Central memory CD8-positive, alpha-beta T cell (primary cell): ENCODE data around the gene TTC3.

Experiments
- ATAC-seq: fragments of 150-1000 bp; cut with Tn5 transposase; replicated peaks from 2 replicates; pipeline ENCODE4 v1.10.0; 2022; ENCODE audit warnings: mild to moderate bottlenecking, moderate FRiP score, moderate number of reproducible peaks; ENCODE audit not compliant: poor library complexity, severe bottlenecking; ENCODE audit errors: extremely low read depth
- DNase-seq, 2 donors: peaks; one replicate each; pipeline ENCODE4 v3.0.0; 2021; ENCODE audit warnings: low spot score in 2 of 2
- H3K27ac Mint-ChIP-seq: one replicate; pipeline ENCODE4 v1.8.0; 2022; ENCODE audit warnings: low read depth, mild to moderate bottlenecking, moderate library complexity, mixed read lengths
- H3K27me3 Mint-ChIP-seq: one replicate; pipeline ENCODE4 v1.8.0; 2022; ENCODE audit warnings: mixed read lengths
- H3K36me3 Mint-ChIP-seq: one replicate; pipeline ENCODE4 v1.8.0; 2022; ENCODE audit warnings: mild to moderate bottlenecking, moderate library complexity, mixed read lengths; ENCODE audit not compliant: insufficient read depth
- H3K4me1 Mint-ChIP-seq: one replicate; pipeline ENCODE4 v1.8.0; 2022; ENCODE audit warnings: mixed read lengths
- H3K4me3 Mint-ChIP-seq: one replicate; pipeline ENCODE4 v1.8.0; 2022; ENCODE audit warnings: mild to moderate bottlenecking, moderate library complexity, mixed read lengths
- H3K9me3 Mint-ChIP-seq: one replicate; pipeline ENCODE4 v1.8.0; 2022; ENCODE audit warnings: mixed read lengths

TTC3 gene

DNA sequence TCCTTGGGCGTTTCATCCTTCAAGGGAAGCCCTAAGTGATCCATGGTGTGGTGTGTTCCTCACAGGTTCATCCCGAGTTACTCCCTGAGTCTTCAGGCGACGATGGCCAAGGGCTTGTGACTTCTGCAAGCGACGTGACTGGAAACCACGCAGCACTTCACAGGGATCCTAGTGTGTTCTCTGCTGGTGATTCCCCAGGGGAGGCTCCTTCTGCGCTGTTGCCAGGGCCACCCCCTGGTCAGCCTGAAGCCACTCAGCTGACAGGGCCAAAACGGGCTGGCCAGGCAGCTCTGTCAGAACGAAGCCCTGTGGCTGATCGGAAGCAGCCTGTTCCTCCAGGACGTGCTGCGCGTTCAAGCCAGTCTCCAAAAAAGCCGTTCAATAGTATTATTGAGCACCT, 122.6 kb downstream of the TTC3 start:
- peaks cover 5% of the 10 kb centered on the region for H3K4me1 Mint-ChIP-seq
- H3K27me3 Mint-ChIP-seq = no peaks in the 10 kb centered on the region
- H3K9me3 Mint-ChIP-seq = no peaks in the 10 kb centered on the region
- H3K27ac Mint-ChIP-seq = no peak overlapping the region
- no peak for DNase-seq
- peaks cover 50% of the 10 kb centered on the region for H3K36me3 Mint-ChIP-seq
- H3K4me3 Mint-ChIP-seq = no peak overlapping the region
- no peak for ATAC-seq

DNA sequence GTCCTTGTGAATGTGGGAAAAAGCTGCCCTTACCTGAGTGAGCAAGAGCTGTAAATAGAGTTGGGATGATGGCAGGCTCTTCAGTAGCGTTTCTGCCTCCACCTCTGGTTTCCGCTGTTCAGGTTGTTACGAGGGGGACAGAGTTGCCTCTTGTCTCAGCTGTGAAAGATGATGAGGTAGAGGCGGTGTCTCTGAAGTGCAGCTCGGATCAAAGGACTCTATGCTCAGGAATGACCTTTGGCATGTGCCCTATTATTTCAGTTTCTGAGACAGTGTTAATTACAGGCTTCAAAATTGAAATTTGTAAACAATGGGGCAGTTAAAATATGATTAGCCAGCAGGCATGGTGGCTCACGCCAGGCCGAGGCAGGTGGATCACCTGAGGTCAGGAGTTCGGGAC, 123.8 kb downstream of the TTC3 start:
- no peak for DNase-seq
- Mint-ChIP-seq H3K9me3 (no peaks in the 10 kb centered on the region), H3K36me3 (peaks cover 50% of the 10 kb centered on the region), H3K4me3 (no peak overlapping the region), H3K27me3 (no peaks in the 10 kb centered on the region), H3K4me1 (peaks cover 5% of the 10 kb centered on the region), H3K27ac (no peak overlapping the region)
- no peak for ATAC-seq

DNA sequence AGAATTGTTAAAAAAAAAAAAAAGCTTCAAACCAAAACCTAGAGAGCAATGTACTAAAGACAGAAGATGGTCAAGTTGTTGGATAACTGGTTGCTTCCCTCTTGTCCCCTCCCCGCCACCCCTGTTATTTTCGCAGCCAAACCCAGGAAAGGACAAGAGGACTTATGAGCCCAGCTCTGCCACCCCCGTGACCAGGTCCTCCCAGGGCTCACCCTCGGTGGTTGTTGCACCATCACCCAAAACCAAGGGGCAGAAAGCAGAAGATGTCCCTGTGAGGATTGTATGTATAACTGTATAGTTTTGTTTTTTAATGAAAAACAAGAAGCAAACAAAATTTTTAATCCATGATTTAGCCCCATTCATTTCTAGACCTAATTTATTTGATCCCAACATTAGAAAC, 124.7 kb downstream of the TTC3 start:
- ATAC-seq = no peak
- H3K9me3 Mint-ChIP-seq = no peaks in the 10 kb centered on the region
- DNase-seq = no peak
- H3K27ac Mint-ChIP-seq = no peak overlapping the region
- no peaks in the 10 kb centered on the region for H3K27me3 Mint-ChIP-seq
- peaks cover 5% of the 10 kb centered on the region for H3K4me1 Mint-ChIP-seq
- peaks cover 54% of the 10 kb centered on the region for H3K36me3 Mint-ChIP-seq
- no peak overlapping the region for H3K4me3 Mint-ChIP-seq

DNA sequence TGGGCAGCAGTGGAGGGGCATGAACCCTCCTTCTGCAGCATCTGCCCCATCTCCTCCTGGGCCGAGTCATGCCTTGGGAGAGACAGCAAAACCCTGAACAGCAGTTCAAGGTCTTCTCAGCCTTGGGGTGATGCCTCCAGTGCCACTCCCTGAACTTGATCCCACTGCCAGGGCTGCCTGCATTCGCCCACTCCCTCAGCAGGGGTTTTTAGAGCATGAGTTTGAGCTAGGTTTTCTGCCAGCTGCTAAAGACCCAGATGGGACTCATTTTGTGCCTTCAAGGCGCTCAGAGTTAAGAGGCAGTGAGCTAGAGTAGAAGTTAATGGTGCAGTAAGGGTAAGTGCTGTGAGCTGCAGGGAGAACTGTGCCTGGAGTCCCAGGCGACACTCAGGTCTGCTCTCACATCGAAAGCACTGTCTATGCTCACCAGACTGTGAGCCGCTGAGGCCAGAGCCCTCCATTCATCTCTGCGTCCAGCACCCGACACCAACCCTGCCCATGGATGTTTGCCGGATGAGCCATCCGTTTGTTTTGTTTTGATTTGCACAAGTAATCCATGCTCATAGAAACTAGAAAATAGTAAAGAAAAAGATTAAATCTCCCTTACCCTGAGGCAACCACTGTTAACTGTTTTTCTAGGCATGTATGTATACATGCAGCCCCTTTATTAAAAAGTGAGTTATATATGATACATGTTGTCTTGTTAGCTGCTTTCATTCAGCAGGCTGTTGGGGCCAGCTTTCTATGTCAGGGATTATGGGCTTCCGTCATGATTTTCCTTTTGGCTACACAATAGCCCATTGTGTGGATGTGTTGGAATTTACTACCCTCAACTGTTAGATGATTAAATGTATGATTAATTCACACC, 126.2 kb downstream of the TTC3 start:
- Mint-ChIP-seq H3K4me3 (no peak overlapping the region), H3K36me3 (peaks cover 48% of the 10 kb centered on the region), H3K27ac (no peak overlapping the region), H3K9me3 (no peaks in the 10 kb centered on the region), H3K4me1 (peaks cover 5% of the 10 kb centered on the region), H3K27me3 (no peaks in the 10 kb centered on the region)
- DNase-seq (no peak), ATAC-seq (no peak)

DNA sequence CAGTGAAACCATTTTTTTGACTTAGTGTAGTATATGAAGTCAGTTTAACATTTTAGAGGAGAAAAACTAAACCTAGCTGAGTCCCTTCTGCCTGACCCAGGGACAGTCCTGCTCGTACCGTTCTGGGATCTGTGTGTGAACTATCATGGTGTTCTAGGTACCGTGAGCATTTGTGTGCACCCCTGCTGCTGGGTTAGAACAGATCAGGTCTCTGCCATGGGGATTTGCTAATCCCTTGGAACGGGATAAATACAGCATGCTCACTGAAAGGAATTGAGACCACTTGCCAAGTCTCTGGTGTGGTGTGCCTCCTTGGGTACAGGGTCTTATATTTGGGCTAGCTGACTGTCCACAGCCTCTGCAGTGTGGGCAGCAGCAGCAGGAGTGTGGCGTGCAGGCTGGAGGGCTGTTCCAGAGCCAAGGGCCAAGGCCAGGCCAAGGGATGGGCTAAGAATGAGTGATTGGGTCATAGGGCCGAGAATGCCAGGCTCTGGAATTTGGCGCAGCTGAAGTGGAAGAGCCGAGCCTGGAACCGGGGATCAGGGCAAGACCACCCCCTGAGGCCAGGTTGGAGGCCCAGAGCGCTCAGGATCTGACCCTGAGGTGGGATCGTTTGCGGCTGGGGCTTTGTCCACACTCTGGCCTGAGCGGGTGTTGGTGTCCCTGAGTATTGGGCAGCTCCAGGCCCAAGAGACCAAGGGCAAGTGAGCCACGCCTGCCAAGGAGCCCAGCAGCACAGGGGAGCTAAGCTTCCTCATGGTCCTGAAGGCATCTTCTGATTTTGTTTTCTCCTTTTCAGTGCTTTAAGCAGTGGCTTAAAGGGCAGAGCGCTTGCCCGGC, 127.8 kb downstream of the TTC3 start:
- Mint-ChIP-seq H3K36me3 (peaks cover 42% of the 10 kb centered on the region), H3K9me3 (no peaks in the 10 kb centered on the region), H3K4me3 (no peak overlapping the region), H3K27me3 (no peaks in the 10 kb centered on the region), H3K4me1 (no peaks in the 10 kb centered on the region), H3K27ac (no peak overlapping the region)
- DNase-seq (no peak), ATAC-seq (no peak)

DNA sequence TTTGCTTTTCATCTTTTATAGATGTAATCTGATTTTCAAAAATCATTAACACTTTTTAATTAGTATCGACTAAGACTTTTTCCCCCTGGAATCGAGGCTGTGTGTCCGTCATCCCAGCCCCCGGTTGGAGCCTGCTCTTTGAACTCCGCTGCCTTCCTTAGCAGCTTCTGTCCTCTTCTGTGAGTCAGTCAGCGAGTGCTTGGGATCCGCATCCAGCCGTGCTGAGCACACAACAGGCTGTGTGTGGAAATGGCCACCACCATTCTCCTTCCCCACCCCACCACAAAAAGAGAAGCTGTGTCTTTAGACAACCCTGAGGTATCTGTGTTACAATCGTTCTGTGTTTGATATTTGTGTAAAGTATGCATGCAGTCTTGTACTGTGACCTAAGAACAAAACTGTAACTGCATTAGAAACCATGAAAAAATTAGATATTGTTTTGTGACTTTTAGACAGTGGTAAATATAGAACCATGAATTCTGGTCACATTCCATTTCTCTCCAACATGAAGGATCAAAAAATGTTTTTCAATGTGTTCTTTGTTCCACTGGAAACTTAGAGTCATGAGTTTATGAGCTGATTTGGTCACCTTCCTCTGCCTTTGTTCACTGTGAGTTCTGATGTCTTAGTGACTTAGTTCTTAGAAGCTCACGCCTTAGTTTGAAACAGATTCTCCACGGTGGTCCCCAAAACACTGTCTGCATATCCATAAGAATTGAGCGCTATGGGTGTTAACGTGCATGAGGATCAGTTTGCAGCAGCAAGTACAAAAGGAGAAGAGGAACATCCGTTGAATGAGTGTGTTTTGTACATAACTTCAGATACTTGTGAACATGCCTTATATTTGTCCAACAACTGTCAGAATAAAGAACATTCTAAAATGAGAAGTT, 129.4 kb downstream of the TTC3 start:
- no peak overlapping the region for H3K27ac Mint-ChIP-seq
- no peak for DNase-seq
- peaks cover 35% of the 10 kb centered on the region for H3K36me3 Mint-ChIP-seq
- H3K4me1 Mint-ChIP-seq = no peaks in the 10 kb centered on the region
- H3K4me3 Mint-ChIP-seq = no peak overlapping the region
- no peaks in the 10 kb centered on the region for H3K27me3 Mint-ChIP-seq
- no peaks in the 10 kb centered on the region for H3K9me3 Mint-ChIP-seq
- no peak for ATAC-seq

DNA sequence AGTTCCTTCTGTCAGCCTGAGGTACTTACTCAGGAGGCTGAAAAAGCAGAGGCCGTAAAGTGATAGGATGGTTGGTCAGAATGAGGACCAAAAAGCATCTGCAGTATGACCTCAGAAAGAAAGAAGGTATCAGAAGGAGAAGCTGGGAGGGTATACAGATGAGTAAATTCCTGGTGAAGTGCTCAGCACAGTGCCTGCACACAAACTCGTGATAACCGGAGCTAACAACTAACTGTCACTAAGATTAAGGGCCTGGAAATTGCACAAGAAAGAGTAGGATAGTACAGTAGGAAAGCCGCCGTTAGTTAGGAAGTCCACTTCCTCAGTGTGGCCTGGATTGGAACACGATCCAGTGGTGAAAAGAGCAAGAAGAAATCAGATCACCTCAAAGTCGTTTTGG, 131.5 kb downstream of the TTC3 start:
- peak overlapping the region; percentile 48 for H3K27ac Mint-ChIP-seq
- no peak overlapping the region for H3K4me3 Mint-ChIP-seq
- DNase-seq = no peak
- peaks cover 27% of the 10 kb centered on the region for H3K36me3 Mint-ChIP-seq
- no peaks in the 10 kb centered on the region for H3K4me1 Mint-ChIP-seq
- H3K27me3 Mint-ChIP-seq = no peaks in the 10 kb centered on the region
- no peaks in the 10 kb centered on the region for H3K9me3 Mint-ChIP-seq
- no peak for ATAC-seq

DNA sequence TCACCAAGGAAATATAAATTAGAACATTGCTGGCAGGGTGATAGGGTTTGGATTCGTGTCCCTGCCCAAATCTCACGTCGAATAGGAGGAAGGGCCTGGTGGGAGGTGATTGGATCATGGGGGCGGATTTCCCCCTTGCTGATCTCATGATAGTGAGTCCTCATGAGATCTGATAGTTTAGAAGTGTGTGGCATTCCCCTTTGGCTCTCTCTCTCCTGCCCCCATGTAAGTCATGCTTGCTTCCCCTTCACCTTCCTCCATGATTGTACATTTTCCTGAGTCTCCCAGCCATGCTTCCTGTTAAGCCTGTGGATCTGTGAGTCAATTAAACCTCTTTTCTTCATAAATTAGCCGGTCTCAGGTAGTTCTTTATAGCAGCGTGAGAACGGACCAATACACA, 133.4 kb downstream of the TTC3 start:
- Mint-ChIP-seq H3K27me3 (no peaks in the 10 kb centered on the region), H3K4me1 (no peaks in the 10 kb centered on the region), H3K4me3 (no peak overlapping the region), H3K27ac (peak overlapping the region; percentile 47), H3K9me3 (no peaks in the 10 kb centered on the region), H3K36me3 (peaks cover 18% of the 10 kb centered on the region)
- ATAC-seq = no peak
- DNase-seq = no peak

DNA sequence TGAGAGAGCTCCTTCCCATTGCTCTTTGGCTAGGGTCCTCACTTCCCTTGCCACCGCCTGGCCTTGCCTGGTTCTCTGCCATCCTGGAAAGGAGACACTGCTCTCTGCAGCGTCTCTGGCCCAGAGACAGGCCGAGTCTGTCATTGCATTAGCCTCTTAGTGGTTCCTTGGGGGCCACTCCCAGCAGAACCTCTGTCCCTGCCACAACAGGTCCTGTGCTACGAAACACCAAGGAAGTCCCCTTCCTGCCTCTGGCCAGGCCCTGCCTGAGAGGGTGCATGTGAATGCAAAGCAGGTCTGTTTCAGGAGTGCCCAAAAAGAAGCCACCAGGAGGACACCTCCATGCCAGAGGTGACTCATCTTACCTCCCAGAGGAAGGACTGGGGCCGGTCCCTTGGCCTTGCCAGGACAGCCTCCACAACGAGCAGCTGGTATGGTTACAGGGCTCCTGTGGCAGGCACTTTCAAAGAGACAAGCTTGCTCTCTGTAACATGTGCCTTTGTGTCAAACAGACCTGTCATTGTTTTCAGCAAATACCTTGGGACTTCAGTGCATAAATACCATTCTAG, 134.5 kb downstream of the TTC3 start:
- no peak overlapping the region for H3K4me3 Mint-ChIP-seq
- ATAC-seq = no peak
- no peaks in the 10 kb centered on the region for H3K4me1 Mint-ChIP-seq
- no peak for DNase-seq
- no peak overlapping the region for H3K27ac Mint-ChIP-seq
- peaks cover 9% of the 10 kb centered on the region for H3K36me3 Mint-ChIP-seq
- H3K27me3 Mint-ChIP-seq = no peaks in the 10 kb centered on the region
- H3K9me3 Mint-ChIP-seq = no peaks in the 10 kb centered on the region

DNA sequence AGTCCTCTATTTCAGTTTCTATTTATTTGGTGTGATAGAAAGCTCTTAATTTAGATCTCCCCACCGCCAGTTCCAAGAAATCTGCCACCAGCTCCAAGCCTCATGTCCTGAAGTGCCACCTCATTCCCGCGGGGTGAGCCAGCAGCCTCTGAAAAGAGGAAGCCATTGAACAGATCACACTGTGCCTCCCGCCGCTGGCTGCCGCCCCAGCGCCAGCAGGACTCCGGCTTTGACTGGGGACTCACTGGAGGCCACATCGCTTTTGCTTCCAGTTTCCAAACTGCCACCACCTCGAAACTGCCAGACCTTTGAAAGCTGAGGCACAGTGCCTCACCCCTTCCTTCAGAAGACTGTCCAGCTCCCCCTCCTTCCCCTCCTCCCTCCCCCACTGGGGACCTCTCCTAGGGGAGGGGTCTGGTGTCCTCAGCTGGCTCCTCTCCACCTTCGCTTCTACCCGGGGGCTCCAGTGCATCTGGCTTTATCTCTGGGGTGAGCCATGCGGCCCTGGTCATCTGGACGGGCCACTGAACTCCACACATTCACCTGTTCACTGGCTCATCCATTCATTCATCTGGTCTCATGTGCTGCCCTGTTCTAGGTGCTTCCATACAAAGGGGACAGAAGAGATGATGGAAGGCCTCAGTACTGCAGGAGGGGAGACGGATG, 135.1 kb downstream of the TTC3 start:
- DNase-seq = no peak
- H3K27me3 Mint-ChIP-seq = no peaks in the 10 kb centered on the region
- H3K4me1 Mint-ChIP-seq = no peaks in the 10 kb centered on the region

DNA sequence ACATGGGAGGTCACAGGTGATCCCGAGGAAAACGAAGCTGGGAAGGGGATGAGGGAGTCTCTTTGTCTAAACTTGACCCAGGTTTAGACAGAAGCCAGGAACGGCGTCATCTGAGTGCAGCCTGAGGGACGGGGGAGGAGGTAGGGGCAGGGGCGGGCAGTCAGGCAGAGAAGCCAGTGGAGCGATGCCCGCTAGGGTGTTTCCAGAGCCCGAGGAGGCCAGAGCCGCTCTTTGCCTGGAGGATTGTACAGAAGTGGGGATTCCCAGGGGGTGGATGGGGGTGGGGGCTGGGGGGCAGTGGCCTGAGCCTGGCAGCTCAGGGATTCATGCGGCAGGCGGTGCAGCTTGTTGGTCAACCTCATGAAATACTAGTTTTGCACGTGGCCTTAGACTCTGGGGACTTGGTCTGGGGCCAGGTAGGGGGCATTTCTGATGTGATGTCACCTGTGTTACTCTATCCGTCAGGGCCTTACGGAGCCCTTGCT, 135.7 kb downstream of the TTC3 start:
- Mint-ChIP-seq H3K4me3 (no peak overlapping the region), H3K36me3 (peaks cover 4% of the 10 kb centered on the region), H3K27ac (no peak overlapping the region), H3K27me3 (no peaks in the 10 kb centered on the region), H3K9me3 (no peaks in the 10 kb centered on the region), H3K4me1 (no peaks in the 10 kb centered on the region)
- ATAC-seq (no peak), DNase-seq (no peak)

More for the DNA sequence above, 135.1 kb downstream of the TTC3 start:
- ATAC-seq = peak; percentile 40
- no peak overlapping the region for H3K4me3 Mint-ChIP-seq
- peak overlapping the region; percentile 27 for H3K27ac Mint-ChIP-seq
- H3K9me3 Mint-ChIP-seq = no peaks in the 10 kb centered on the region
- H3K36me3 Mint-ChIP-seq = peaks cover 6% of the 10 kb centered on the region
